Stimulated activated CD8-positive, alpha-beta memory T cell treated with anti-CD3 and anti-CD28 coated beads, Interleukin-12 subunit alpha, Interleukin-12 subunit beta, amount 100 ng/mL, for 4 hours (primary cell): ENCODE data around the gene IP6K1.
"Not testable (repeated sequence)": the region's sequence is repeated elsewhere in the genome, so short reads cannot be mapped to it uniquely, and the experiment has no call there.

ENCODE experiments used
- DNase-seq: peaks from one replicate; pipeline ENCODE4 v3.0.0-alpha.2; 2020; ENCODE audit warnings: low read depth

Gene IP6K1

DNA sequence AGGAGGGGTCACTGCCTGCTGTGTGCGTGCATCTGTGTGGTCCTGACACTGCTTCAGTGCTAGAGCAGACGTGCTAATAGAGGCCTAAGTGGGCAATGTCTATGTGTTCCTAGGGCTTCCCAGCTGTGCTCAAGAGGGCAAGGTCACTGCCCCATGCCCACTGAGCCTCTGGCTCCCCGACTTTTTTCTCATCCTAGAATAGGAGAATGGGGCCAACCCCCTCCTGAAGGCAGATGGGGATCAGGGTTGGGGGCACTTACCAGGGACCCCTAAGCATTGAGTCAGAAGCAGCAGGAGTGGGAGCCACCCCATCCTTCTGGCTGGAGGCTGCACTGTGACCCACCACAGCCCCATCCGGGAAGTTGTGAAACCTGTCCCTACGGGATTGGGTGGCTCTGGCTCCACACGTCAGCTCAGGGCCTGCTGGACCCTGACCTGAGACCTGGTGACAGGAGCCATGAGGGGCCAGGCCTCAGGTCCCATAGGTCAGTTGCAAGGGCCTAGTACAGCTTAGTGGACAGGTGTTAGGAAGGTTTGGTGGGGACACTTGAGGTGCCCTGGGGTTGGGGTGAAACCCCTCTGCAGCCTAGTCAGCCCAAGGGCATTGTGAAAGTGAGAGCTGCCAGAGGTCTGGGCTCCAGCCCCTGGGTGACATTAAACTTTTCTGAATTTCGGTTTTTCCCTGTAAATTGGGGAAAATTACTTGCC lies 97.8 kb downstream of the IP6K1 start:
- not testable (repeated sequence) for DNase-seq

DNA sequence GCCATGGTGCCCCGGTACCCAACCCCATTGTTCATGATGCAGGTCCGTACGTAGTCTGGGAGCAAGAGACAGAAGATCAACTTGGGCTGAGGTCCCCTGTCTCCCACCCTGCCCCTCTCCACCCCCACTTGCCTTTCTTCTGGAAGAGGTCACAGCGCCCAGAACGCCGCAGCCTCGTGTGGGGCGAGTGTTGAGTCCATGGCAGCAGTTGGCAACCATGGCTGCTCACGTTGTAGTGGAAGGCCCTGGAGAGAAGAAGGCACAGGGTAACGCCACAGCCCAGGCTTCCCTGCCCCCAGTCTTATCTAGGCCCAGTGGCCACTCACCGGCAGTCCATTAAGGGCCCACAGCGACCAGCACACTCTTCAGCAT lies 98.9 kb downstream of the IP6K1 start:
- not testable (repeated sequence) for DNase-seq

DNA sequence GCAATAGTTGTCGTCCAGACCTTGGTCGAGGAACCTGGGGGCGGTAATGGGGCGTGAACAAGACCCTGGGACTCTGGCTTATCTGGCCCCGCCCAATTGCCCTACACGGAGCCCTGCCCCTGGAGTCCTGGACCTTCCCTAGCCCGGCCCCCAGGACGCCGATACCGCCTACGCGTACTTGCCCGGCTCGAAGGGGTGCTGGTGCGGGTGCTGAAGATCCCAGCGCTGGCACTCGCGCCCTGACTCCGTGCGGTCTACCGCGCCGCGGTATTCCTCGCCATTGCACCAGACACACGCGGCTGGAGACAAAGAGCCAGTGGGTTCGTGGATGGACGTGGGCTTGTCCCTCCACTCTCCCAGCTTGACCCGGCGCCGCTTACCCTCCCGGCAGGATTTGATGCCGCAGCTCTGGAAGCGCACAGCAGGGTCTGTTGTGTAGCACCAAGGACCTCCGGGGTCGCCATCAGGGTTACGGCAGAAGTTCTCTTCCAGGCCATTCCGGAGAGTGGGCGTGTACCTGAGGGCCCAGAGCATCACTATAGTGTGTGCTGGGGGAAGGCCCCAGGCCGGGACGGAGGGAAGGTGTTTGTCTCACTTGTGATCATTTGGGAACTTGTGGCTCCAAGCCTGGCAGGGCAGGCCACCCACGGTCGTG lies 99.4 kb downstream of the IP6K1 start:
- not testable (repeated sequence) for DNase-seq

DNA sequence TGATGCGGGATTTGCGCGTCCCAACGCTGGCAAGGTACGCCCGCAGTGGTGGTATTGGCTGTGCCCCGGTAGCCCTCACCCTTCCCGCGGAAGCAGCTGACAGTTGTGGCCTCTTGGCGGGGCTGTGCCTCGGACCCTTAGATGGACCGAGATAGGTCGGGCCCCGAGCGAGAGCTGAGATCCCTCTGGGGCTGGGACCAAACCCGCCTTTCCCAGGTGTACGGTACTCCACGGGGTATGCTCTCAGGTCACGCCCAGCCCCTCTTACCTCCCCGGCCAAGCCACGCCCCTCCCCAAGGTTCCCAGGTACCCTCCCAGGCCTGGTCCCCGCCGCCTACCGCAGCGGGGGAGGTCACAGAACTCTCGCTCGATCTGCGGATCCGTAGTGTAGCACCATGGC lies 100.0 kb downstream of the IP6K1 start:
- DNase-seq = not testable (repeated sequence)

DNA sequence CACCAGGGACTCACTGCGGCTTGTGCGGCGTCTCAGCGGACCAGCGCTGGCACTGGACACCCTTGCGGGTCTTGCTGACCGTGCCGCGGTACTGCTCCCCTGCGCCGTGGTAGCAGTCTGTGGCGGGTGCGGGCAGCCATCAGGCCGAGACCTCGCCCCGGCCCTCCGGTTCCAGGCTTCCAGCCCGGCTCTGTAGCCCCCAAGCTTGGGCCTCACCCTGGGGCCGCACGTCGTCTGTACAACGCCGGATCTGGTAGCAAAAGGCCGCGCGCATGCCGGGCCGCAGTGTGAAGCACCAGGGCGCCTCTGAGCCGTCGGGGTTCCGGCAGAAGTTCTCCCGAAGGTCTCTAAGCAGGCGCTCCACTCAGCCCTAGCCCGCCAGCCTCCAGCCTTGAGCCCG lies 100.5 kb downstream of the IP6K1 start:
- not testable (repeated sequence) for DNase-seq

DNA sequence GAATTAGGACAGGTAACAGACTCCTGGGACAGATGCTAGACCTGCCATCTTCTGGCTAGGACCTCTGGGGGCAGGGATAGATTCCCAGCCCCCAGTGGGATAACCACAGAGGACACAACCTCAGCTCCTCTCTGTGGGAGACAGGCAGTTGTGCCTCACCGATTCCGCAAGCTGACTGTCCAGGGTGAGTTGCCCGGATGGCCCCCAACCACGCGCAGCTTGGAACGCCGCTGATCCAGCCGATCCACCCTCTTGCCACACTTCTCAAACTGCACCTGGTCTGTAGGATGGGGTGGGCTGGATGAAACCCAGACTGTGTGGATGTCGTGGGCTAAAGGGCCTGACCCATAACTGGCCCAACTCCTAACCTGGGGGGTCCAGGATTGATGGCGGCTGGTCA lies 101.2 kb downstream of the IP6K1 start:
- not testable (repeated sequence) for DNase-seq

DNA sequence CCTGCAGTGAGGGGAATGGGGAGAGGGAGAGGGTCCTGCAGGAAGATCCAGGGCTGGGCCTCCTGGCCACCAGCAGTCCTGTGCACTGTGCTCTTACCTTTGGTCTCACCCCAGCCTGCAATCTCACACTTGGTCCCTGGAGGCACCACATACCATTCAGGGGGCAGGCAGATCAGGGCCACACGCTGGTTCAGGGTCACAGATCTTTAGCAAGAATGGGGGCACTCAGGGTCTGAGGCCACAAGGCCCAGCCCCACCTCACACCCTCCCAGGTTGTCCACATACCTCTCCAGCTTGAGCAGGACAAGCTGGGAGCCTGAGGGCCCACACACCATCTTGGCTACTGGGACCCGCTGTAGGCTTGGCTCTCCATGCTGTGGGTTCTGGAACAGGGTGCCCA lies 101.9 kb downstream of the IP6K1 start:
- DNase-seq = not testable (repeated sequence)

DNA sequence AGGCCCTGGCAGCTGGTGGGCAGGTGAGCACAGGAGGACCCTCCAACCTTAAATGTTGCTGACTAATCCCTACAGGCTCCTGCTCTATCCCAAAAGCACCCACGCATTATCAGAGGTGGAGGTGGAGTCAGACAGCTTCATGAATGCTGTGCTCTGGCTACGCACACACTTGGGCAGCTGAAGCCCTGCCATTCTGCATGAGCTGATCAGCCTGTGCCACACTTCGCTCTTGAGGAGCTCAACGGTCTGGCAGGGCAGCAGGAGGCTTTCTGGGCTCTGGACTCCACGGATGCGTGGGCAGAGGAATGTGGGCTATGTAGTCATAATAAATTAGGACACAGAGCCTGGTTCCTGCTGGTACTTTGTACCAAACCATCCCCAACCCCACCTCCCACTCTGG lies 103.2 kb downstream of the IP6K1 start:
- DNase-seq = no peak

DNA sequence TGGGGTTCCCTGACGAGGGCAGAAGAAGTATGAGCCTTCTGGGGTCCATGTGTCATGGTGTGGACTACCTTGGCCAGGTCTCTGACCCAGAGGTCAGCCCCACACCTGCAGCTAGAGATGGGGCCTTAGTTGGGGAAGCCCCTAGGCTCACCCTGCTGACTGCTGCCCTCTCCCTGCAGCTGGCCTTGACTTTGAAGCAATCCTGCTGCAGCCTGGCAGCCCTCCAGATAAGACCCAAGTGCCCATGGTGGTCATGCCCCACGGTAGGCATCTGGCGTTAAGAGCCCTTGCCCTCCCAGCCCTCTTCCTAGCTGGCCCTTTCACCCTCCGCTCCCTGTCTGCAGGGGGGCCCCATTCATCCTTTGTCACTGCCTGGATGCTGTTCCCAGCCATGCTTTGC lies 104.8 kb downstream of the IP6K1 start:
- no peak for DNase-seq

DNA sequence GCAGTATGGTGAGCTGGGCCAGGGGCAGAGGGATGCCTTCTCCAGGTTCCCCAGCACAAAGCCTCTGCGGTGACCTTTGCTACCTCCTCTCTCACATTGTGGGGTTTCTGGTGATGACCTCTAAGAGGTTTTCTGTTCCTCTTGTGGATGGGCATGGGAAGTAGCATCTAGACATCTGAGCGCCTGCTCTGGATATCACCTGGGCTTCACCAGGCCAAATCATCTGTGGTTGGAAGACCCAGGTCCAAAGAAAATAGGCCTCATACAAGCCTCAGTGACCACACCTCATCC lies 105.2 kb downstream of the IP6K1 start:
- DNase-seq = no peak

DNA sequence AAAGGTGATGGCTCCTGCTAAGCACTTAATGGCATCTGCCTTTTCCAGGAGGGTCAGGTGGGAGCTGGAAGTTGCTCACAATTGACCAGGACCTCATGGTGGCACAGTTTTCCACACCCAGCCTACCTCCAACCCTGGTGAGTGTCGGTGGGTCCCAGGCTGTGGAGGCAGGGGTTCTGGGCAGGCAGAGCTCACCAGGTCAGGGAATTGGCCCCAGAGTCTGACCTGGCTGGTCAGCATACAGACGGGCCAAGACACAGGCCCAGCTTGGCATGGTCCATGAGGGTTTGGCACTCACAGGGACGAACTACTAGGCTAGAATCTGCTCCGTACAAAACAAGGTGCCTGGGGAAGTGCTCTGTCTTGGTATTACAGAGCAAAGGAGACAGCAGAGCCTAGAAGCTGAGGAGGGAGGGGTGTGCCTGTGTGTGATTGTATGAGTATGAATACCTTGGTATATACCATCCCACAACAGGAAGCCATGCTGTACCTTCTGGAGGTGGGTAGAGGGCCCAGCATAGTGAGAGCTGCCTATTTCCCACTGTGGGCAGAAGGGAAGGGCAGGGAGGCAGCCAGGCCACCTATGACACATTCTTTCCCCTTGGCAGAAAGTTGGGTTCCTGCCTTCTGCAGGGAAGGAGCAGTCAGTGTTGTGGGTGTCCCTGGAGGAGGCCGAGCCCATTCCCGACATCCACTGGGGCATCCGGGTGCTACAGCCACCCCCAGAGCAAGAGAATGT lies 105.7 kb downstream of the IP6K1 start:
- no peak for DNase-seq

DNA sequence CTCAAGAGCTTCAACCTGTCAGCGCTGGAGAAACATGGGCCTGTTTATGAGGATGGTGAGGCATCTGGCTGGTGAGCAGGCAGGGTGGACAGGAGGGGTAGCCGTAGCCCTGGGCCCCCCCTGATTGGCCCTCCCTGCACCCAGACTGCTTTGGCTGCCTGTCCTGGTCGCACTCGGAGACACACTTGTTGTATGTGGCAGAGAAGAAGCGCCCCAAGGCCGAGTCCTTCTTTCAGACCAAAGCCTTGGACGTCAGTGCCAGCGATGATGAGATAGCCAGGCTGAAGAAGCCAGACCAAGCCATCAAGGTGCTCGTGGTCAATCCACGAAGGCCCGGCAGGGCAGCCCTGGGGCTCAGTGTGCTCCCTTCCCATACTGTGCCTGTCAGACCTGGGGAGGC lies 110.4 kb downstream of the IP6K1 start:
- DNase-seq = no peak

DNA sequence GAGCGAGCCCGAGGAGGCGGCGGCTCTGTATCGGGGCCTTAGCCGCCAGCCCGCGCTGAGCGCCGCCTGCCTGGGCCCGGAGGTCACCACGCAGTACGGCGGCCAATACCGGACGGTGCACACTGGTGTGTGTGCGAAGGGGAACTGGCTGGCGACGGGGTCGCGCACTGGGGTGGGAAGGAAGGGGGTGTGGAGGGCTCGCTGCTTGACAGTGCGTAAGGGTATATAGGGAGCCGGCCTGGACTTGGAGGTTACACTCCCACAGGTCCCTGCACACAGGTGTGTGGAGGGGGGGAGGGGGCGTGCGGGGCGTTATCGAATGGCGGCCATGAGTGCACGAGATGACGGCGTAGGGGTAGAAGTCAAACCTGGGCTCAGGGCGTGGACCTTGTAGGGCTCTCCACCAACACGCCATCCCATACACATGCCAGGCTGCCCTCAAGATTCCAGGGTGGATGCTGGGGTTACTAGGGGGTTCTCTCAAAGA lies 111.8 kb downstream of the IP6K1 start:
- no peak for DNase-seq
